Measurements from ENCODE around the gene SLC26A6.

Gene SLC26A6

DNA sequence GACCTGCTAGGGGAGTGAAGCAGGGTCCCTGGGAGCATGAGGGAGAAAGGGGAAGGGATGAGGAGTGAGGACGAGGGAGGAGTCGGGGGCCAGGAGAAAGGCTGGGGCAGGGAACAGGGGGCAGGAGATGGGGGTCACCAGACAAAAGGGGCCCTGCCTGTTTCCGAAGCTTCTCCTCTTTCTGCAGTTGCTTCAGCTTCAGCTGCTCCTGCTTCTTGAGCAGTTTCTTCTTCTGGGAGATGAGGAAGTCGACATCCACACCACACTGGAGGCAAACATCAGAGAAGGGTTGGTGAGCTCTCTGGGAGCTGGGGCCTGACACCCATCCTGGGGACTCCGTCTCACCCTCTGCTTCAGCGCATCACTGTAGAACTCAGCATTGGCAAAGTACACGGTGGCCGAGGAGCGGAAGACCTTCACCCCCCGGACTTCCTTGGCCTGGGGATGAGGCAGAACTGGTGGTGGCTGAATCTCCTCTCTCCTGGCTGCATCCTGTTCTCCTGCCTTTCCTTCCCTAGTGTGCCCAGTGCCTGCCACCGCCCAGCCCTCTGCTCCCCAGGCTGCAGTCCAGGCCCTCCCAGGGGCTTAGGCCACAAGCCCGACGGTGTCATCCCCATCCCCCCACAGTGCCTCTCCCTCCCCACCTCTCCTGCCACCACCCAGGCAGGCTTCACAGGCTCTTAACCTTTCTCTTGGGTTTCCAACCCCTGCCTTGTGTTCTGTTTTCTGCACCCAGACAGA, 6.8 kb downstream of the SLC26A6 start:
- TF ChIP-seq ZNF70 (CRISPR knock-in tag; IDR thresholded peaks at IDR 0.05) = no peak
- TF ChIP-seq, protein P1, sequence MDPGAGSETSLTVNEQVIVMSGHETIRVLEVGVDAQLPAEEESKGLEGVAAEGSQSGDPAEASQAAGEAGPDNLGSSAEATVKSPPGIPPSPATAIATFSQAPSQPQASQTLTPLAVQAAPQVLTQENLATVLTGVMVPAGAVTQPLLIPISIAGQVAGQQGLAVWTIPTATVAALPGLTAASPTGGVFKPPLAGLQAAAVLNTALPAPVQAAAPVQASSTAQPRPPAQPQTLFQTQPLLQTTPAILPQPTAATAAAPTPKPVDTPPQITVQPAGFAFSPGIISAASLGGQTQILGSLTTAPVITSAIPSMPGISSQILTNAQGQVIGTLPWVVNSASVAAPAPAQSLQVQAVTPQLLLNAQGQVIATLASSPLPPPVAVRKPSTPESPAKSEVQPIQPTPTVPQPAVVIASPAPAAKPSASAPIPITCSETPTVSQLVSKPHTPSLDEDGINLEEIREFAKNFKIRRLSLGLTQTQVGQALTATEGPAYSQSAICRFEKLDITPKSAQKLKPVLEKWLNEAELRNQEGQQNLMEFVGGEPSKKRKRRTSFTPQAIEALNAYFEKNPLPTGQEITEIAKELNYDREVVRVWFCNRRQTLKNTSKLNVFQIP (CRISPR knock-in tag; IDR thresholded peaks at IDR 0.05; ENCODE audit: borderline replicate concordance, low read depth) = no peak
- ATAC-seq = no peak

GRCh38 chr3:48625600-48625999, 9.7 kb downstream of the SLC26A6 start:
- no peak for ATAC-seq
- TF ChIP-seq PPARA (CRISPR knock-in tag; IDR thresholded peaks at IDR 0.05; ENCODE audit: borderline replicate concordance) = no peak
- TF ChIP-seq TSHZ2 (CRISPR knock-in tag; IDR thresholded peaks at IDR 0.05) = no peak
- no peak for TF ChIP-seq TOX (CRISPR knock-in tag; IDR thresholded peaks at IDR 0.05; ENCODE audit: borderline replicate concordance)
- TF ChIP-seq ZNF565 (CRISPR knock-in tag; conservative IDR thresholded peaks at IDR 0.05; ENCODE audit: low read depth) = no peak
- TF ChIP-seq, protein P1 (CRISPR knock-in tag; IDR thresholded peaks at IDR 0.05; ENCODE audit: borderline replicate concordance, low read depth) = no peak
- TF ChIP-seq GLIS3 (CRISPR knock-in tag; IDR thresholded peaks at IDR 0.05) = no peak
- TF ChIP-seq ZC3H10 (CRISPR knock-in tag; IDR thresholded peaks at IDR 0.05) = no peak
- TF ChIP-seq ZFP3 (CRISPR knock-in tag; IDR thresholded peaks at IDR 0.05) = no peak
- no peak for TF ChIP-seq SNAI2 (CRISPR knock-in tag; IDR thresholded peaks at IDR 0.05)
- no peak for TF ChIP-seq CSDC2 (CRISPR knock-in tag; IDR thresholded peaks at IDR 0.05)
- TF ChIP-seq CSRNP3 (CRISPR knock-in tag; IDR thresholded peaks at IDR 0.05) = no peak
- TF ChIP-seq, protein P2, sequence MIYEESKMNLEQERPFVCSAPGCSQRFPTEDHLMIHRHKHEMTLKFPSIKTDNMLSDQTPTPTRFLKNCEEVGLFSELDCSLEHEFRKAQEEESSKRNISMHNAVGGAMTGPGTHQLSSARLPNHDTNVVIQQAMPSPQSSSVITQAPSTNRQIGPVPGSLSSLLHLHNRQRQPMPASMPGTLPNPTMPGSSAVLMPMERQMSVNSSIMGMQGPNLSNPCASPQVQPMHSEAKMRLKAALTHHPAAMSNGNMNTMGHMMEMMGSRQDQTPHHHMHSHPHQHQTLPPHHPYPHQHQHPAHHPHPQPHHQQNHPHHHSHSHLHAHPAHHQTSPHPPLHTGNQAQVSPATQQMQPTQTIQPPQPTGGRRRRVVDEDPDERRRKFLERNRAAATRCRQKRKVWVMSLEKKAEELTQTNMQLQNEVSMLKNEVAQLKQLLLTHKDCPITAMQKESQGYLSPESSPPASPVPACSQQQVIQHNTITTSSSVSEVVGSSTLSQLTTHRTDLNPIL (CRISPR knock-in tag; IDR thresholded peaks at IDR 0.05; ENCODE audit: low read depth) = no peak
- no peak for TF ChIP-seq BACH2 (CRISPR knock-in tag; IDR thresholded peaks at IDR 0.05; ENCODE audit: borderline replicate concordance)
- TF ChIP-seq ARNTL (CRISPR knock-in tag; IDR thresholded peaks at IDR 0.05; ENCODE audit: borderline replicate concordance, low read depth) = no peak
- TF ChIP-seq ISL1 (CRISPR knock-in tag; IDR thresholded peaks at IDR 0.05) = no peak
- TF ChIP-seq RARB (CRISPR knock-in tag; IDR thresholded peaks at IDR 0.05) = no peak
- no peak for TF ChIP-seq ZFP30 (CRISPR knock-in tag; IDR thresholded peaks at IDR 0.05)
- TF ChIP-seq ZNF8 (CRISPR knock-in tag; IDR thresholded peaks at IDR 0.05) = no peak

- no peak for ATAC-seq
- TF ChIP-seq PPARA (CRISPR knock-in tag; IDR thresholded peaks at IDR 0.05; ENCODE audit: borderline replicate concordance) (no peak), ARNTL (CRISPR knock-in tag; IDR thresholded peaks at IDR 0.05; ENCODE audit: borderline replicate concordance, low read depth) (no peak), ISL1 (CRISPR knock-in tag; IDR thresholded peaks at IDR 0.05) (no peak), RARB (CRISPR knock-in tag; IDR thresholded peaks at IDR 0.05) (no peak), CSDC2 (CRISPR knock-in tag; IDR thresholded peaks at IDR 0.05) (no peak), ESRRG (CRISPR knock-in tag; IDR thresholded peaks at IDR 0.05) (no peak), CSRNP3 (CRISPR knock-in tag; IDR thresholded peaks at IDR 0.05) (no peak), OSR1 (CRISPR knock-in tag; IDR thresholded peaks at IDR 0.05) (no peak), SNAI2 (CRISPR knock-in tag; IDR thresholded peaks at IDR 0.05) (no peak)
- TF ChIP-seq, protein P2 (CRISPR knock-in tag; IDR thresholded peaks at IDR 0.05; ENCODE audit: low read depth) = no peak
Observed at GRCh38 chr3:48624767-48625166, 10.5 kb downstream of the SLC26A6 start.
